Measurements from ENCODE around the gene RBM6. TPM values are rescaled to one million over a fixed set of nuclear protein-coding genes. Genes with fewer than 3 reads are reported as not detected.
"Not testable (repeated sequence)": the region's sequence is repeated elsewhere in the genome, so short reads cannot be mapped to it uniquely, and the experiment has no call there.

The RBM6 gene
- total and polyA plus RNA-seq, 2 donors (not counting 1 experiment from before 2014, with no cell fraction given) = 40.1 to 46.1 TPM

- H3K4me2 ChIP-seq (ENCODE audit: extremely low read depth, insufficient read depth, low read length) = peak within 1 kb of the TSS; percentile 75
Measured at GRCh38 chr3:49903451-49904424, 36.2 kb upstream of the RBM6 start, which contains the start of gene MST1R. TSS of gene MST1R (minus strand) at chr3:49903873. CDS start at chr3:49903609, 264 bp downstream.

GRCh38 chr3:49904448-49904847 lies 35.5 kb upstream of the RBM6 start:
- peaks cover 11% of the 10 kb centered on the region for H3K4me1 ChIP-seq (ENCODE audit: control insufficient read depth, extremely low read depth, insufficient read depth, low read length)
- not testable (repeated sequence) for DNase-seq (ENCODE audit: low read depth in 2 of 2); H3K4me2 ChIP-seq (ENCODE audit: extremely low read depth, insufficient read depth, low read length); H4K20me1 ChIP-seq (ENCODE audit: control insufficient read depth, extremely low read depth, insufficient read depth, low read length); H2AFZ ChIP-seq (ENCODE audit: low read length); H3K79me2 ChIP-seq (ENCODE audit: control insufficient read depth, insufficient read depth, low read length); H3K9ac ChIP-seq (ENCODE audit: insufficient read depth, low read length); H3K27me3 ChIP-seq (ENCODE audit: control insufficient read depth, insufficient read depth, low read length); H3K36me3 ChIP-seq (ENCODE audit: control insufficient read depth, insufficient read depth, low read length); H3K4me3 ChIP-seq (replicated peaks in 1 of 4; ENCODE audit: control extremely low read depth in 1 of 4, insufficient read depth in 1 of 4, low read depth in 3 of 4, low read length in 4 of 4); H3K27ac ChIP-seq (ENCODE audit: insufficient read depth, low read length); H3K9me3 ChIP-seq (ENCODE audit: control insufficient read depth, insufficient read depth, low read depth, low read length)

More at GRCh38 chr3:49903451-49904424, 36.2 kb upstream of the RBM6 start, which contains the start of gene MST1R:
- Histone ChIP-seq H3K9ac (ENCODE audit: insufficient read depth, low read length) (peak within 1 kb of the TSS; percentile 16), H3K27me3 (ENCODE audit: control insufficient read depth, insufficient read depth, low read length) (no peaks in the 10 kb centered on the region), H4K20me1 (ENCODE audit: control insufficient read depth, extremely low read depth, insufficient read depth, low read length) (no peaks in the 10 kb centered on the region), H3K79me2 (ENCODE audit: control insufficient read depth, insufficient read depth, low read length) (no peaks in the 10 kb centered on the region), H3K9me3 (ENCODE audit: control insufficient read depth, insufficient read depth, low read depth, low read length) (no peaks in the 10 kb centered on the region), H3K27ac (ENCODE audit: insufficient read depth, low read length) (no peak within 1 kb of the TSS), H3K4me1 (ENCODE audit: control insufficient read depth, extremely low read depth, insufficient read depth, low read length) (peaks cover 11% of the 10 kb centered on the region), H3K36me3 (ENCODE audit: control insufficient read depth, insufficient read depth, low read length) (no peaks in the 10 kb centered on the region), H2AFZ (ENCODE audit: low read length) (peak within 1 kb of the TSS; percentile 78), H3K4me3 (replicated peaks in 1 of 4; ENCODE audit: control extremely low read depth in 1 of 4, insufficient read depth in 1 of 4, low read depth in 3 of 4, low read length in 4 of 4) (peak within 1 kb of the TSS; percentile 21 to 52 (median 28))
- DNase-seq (ENCODE audit: low read depth in 2 of 2) = peak in 1 of 2 donors; percentile 12
- TF ChIP-seq CTCF (conservative IDR thresholded peaks at IDR 0.05 in 1 of 2, IDR thresholded peaks at IDR 0.05 in 1 of 2; ENCODE audit: low read depth in 1 of 2, low read length in 2 of 2) = no peak
- no peak for TF ChIP-seq EZH2 (IDR thresholded peaks at IDR 0.05; ENCODE audit: low read length, missing control alignments)

GRCh38 chr3:49906073-49906743 lies 33.7 kb upstream of the RBM6 start:
- TF ChIP-seq EZH2 (IDR thresholded peaks at IDR 0.05; ENCODE audit: low read length, missing control alignments) (no peak), CTCF (conservative IDR thresholded peaks at IDR 0.05 in 1 of 2, IDR thresholded peaks at IDR 0.05 in 1 of 2; ENCODE audit: low read depth in 1 of 2, low read length in 2 of 2) (peak; percentile 56 to 60)
- no peak overlapping the region for H3K9ac ChIP-seq (ENCODE audit: insufficient read depth, low read length)
- H3K36me3 ChIP-seq (ENCODE audit: control insufficient read depth, insufficient read depth, low read length) = peaks cover 2% of the 10 kb centered on the region
- peak; percentile 43 to 47 for DNase-seq (ENCODE audit: low read depth in 2 of 2)
- H3K4me1 ChIP-seq (ENCODE audit: control insufficient read depth, extremely low read depth, insufficient read depth, low read length) = peaks cover 7% of the 10 kb centered on the region
- H3K27me3 ChIP-seq (ENCODE audit: control insufficient read depth, insufficient read depth, low read length) = no peaks in the 10 kb centered on the region
- peak overlapping the region; percentile 84 for H3K4me2 ChIP-seq (ENCODE audit: extremely low read depth, insufficient read depth, low read length)
- no peak overlapping the region for H3K27ac ChIP-seq (ENCODE audit: insufficient read depth, low read length)
- no peaks in the 10 kb centered on the region for H3K79me2 ChIP-seq (ENCODE audit: control insufficient read depth, insufficient read depth, low read length)
- no peaks in the 10 kb centered on the region for H3K9me3 ChIP-seq (ENCODE audit: control insufficient read depth, insufficient read depth, low read depth, low read length)
- peak overlapping the region in 3 of 4 experiments; percentile 15 to 42 (median 28) for H3K4me3 ChIP-seq (replicated peaks in 1 of 4; ENCODE audit: control extremely low read depth in 1 of 4, insufficient read depth in 1 of 4, low read depth in 3 of 4, low read length in 4 of 4)
- H2AFZ ChIP-seq (ENCODE audit: low read length) = peak overlapping the region; percentile 65
- no peaks in the 10 kb centered on the region for H4K20me1 ChIP-seq (ENCODE audit: control insufficient read depth, extremely low read depth, insufficient read depth, low read length)

All from fibroblast of lung (primary cell).